ENCODE results near the gene GNA12. TPM values are rescaled to one million over a fixed set of nuclear protein-coding genes. Genes with fewer than 3 reads are reported as not detected.
A peak's percentile ranks its signal among the peaks of the same experiment; 100 is the strongest.

The GNA12 gene
- total and polyA plus RNA-seq, 10 of the 15 experiments (the other 5 are each of a cell fraction or from before 2014, with no cell fraction given): 1.9 to 51.8 (median 12.6) TPM

DNA sequence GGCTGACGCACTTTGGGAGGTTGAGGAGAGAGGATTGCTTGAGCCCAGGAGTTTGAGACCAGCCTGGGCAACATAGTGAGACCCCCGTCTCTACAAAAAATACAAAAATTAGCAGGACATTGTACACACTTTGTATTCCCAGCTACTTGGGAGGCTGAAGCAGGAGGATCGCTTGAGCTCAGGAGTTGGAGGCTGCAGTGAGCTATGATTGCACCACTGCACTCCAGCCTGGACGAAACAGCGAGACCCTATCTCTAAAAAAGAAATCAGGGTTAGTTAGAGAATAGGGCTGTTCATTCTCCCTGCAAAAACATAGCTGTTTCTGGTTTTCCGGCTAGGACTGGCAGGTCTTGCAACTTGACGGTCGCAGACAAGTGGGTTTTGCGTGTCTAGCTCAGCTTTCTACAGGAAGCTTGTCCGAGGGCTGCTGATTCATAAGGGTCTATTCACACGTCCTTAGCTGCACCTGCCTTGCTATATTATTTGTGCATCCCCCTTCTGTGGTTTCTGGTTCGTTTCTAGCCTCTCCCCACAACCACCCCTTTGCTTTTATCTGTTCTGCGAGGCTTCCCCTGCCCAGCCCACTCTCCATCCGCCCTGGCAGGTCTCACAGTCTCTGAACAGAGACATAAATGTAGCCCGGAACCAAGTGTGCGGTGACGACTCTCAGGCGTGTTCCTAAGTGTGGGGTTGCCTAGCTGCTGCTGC lies 145.4 kb downstream of the GNA12 start:
- intact Hi-C loops (cut with micrococcal nuclease; ENCODE audit: unreplicated experiment): no loop called here
- TF ChIP-seq MLLT1 (IDR thresholded peaks at IDR 0.05) (peak; percentile 81), TCF7 (IDR thresholded peaks at IDR 0.05; ENCODE audit: borderline replicate concordance) (peak; percentile 96), ATF3 (IDR thresholded peaks at IDR 0.05; ENCODE audit: borderline replicate concordance, extremely low read depth, low read depth, low read length) (no peak), PAX5 (IDR thresholded peaks at IDR 0.05; ENCODE audit: borderline replicate concordance, low read depth, low read length) (peak; percentile 93), NFIC (IDR thresholded peaks at IDR 0.05; ENCODE audit: low read depth, low read length) (peak; percentile 97), KAT2A (conservative IDR thresholded peaks at IDR 0.05; ENCODE audit: control insufficient read depth, low read depth, low read length) (no peak), HDAC6 (IDR thresholded peaks at IDR 0.05; ENCODE audit: unreplicated experiment) (no peak), ZNF592 (IDR thresholded peaks at IDR 0.05) (no peak), RUNX3 (IDR thresholded peaks at IDR 0.05; ENCODE audit: low read length) (peak; percentile 100), IRF3 (IDR thresholded peaks at IDR 0.05) (no peak)
- TF ChIP-seq, protein P1, sequence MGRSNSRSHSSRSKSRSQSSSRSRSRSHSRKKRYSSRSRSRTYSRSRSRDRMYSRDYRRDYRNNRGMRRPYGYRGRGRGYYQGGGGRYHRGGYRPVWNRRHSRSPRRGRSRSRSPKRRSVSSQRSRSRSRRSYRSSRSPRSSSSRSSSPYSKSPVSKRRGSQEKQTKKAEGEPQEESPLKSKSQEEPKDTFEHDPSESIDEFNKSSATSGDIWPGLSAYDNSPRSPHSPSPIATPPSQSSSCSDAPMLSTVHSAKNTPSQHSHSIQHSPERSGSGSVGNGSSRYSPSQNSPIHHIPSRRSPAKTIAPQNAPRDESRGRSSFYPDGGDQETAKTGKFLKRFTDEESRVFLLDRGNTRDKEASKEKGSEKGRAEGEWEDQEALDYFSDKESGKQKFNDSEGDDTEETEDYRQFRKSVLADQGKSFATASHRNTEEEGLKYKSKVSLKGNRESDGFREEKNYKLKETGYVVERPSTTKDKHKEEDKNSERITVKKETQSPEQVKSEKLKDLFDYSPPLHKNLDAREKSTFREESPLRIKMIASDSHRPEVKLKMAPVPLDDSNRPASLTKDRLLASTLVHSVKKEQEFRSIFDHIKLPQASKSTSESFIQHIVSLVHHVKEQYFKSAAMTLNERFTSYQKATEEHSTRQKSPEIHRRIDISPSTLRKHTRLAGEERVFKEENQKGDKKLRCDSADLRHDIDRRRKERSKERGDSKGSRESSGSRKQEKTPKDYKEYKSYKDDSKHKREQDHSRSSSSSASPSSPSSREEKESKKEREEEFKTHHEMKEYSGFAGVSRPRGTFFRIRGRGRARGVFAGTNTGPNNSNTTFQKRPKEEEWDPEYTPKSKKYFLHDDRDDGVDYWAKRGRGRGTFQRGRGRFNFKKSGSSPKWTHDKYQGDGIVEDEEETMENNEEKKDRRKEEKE (IDR thresholded peaks at IDR 0.05): no peak

More for the DNA sequence above, 145.4 kb downstream of the GNA12 start:
- Histone ChIP-seq H2AFZ (ENCODE audit: control insufficient read depth, low read depth, low read length) (no peak overlapping the region), H3K4me3 (0 out of 2 replicates have a peak overlapping the region, but pooled peaks have one; percentile 32), H3K79me2 (ENCODE audit: control insufficient read depth, insufficient read depth, low read length) (no peaks in the 10 kb centered on the region), H3K36me3 (ENCODE audit: control insufficient read depth in 2 of 2, insufficient read depth in 2 of 2, low read length in 1 of 2) (no peaks in the 10 kb centered on the region), H3K9ac (ENCODE audit: control insufficient read depth, insufficient read depth, low read length) (no peak overlapping the region), H3K4me2 (ENCODE audit: control insufficient read depth, insufficient read depth) (peak overlapping the region; percentile 77), H3K27me3 (replicated peaks in 1 of 2; ENCODE audit: control insufficient read depth in 2 of 2, insufficient read depth in 2 of 2, low read length in 1 of 2) (no peaks in the 10 kb centered on the region), H3K9me3 (replicated peaks; ENCODE audit: control insufficient read depth, insufficient read depth, low read length) (no peaks in the 10 kb centered on the region), H4K20me1 (ENCODE audit: control insufficient read depth, insufficient read depth) (no peaks in the 10 kb centered on the region), H3K27ac (ENCODE audit: control insufficient read depth, insufficient read depth) (peak overlapping the region; percentile 38; the same call in 1 of the 2 replicates), H3K4me1 (ENCODE audit: control insufficient read depth, insufficient read depth, low read length) (peaks cover 21% of the 10 kb centered on the region)
- BruUV-seq (replicated peaks): no TSS peak
- DNase-seq (ENCODE audit: low read depth, low spot score) (peak; percentile 93), FAIRE-seq (peak; percentile 100), ATAC-seq (peak; percentile 96)
- SMC1A ChIA-PET (ENCODE audit: uncharacterized antibody, unreplicated experiment): interaction anchor here (0.6 to 4.4 kb wide), 13 partner anchors 10 to 293 kb away, joined by 3 to 69 read pairs (median 6); partner anchors contain the start of gene AMZ1
- POLR2A ChIA-PET: interaction anchor here (0.5 to 5.9 kb wide), 11 partner anchors 8 to 244 kb away, joined by 3 to 36 read pairs (median 4); partner anchors contain the start of gene TTYH3
- RAD21 ChIA-PET (ENCODE audit: unreplicated experiment): interaction anchor here (0.8 to 5.4 kb wide), 16 partner anchors 9 to 195 kb away, joined by 3 to 70 read pairs (median 4); no protein-coding TSS in a partner anchor
- WGBS (ENCODE audit: insufficient coverage, insufficient replicate concordance, low lambda C conversion rate, missing lambda C conversion rate): 5% methylated on average over 18 of the region's 18 CpGs
- CTCF ChIA-PET: interaction anchor here (0.8 to 4.4 kb wide), 14 partner anchors 9 to 165 kb away, joined by 3 to 83 read pairs (median 4); no protein-coding TSS in a partner anchor
- in situ Hi-C loops (cut with MboI): no loop called here
